GM21447 (cell line): ENCODE results near the gene UBL4B.

Source experiments
- ATAC-seq: cut with Tn5 transposase; IDR thresholded peaks from one replicate; pipeline ENCODE4 v1.9.1; 2021; ENCODE audit not compliant: unreplicated experiment

UBL4B gene

DNA sequence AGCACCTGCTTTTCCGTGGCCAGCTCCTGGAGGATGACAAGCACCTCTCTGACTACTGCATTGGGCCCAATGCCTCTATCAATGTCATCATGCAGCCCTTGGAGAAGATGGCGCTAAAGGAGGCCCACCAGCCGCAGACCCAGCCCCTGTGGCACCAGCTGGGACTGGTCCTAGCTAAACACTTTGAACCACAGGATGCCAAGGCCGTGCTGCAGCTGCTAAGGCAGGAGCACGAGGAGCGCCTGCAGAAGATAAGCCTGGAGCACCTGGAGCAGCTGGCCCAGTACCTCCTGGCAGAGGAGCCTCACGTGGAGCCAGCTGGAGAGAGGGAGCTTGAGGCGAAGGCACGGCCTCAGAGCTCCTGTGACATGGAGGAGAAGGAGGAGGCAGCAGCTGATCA, 413 bp downstream of the UBL4B start:
- no peak for ATAC-seq

DNA sequence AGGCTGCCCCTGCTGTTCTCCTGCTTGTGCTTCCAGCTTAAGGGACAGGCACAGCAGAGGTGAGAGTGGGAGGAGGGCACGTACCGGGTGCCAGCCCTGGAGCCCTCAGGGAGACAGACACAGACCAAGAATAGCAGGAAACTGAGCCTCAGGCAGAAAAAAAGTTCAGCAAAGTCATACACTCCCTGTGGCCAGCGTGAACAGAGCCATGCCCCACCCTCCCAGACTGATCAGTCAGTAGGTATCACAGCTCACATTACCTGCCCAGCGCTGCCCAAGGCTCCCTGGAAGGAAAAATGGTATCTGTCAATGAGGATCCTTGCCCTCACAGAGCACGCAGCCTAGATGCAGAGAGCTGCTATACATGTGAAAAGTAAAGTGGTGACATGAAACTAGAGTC, 1.3 kb downstream of the UBL4B start:
- ATAC-seq = no peak

DNA sequence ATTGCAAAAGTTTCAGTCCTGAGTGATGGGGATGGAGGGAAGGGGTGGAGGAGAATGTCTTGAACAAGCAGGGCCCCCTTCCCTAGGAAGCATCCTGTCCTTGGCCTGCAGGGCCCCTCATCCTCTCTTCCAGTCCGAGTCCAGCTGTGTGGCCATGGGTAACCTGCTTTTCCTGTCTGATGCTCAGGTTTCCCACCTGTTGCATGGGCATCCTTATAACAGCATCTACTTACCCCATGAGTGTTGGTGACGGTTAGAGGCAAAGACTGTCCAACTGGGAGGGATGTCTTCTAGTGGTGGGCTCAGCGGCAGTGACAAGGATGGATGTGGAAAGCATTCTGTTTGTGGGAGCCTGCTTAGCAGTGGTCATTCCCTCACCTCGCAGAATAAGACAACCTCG, 1.9 kb downstream of the UBL4B start:
- no peak for ATAC-seq

DNA sequence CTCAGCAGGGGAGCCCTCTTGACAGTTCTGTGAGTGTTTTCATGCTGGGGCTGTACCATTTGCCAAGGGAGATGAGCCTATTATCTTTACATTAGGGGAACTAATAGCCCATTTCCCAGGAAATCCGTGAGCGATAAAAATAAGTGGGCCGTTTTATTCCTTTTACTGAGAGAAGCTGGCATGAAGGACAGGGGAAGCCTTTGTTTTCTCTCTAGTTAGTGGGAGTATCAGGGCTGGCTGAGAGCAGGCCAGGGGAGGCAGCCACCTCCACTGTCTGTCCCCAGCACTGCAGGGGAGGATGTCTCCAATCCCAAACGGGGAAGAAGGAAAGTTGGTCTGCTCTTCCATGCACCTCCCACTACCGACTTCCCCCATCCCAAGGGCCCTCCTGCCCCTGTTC, 2.5 kb downstream of the UBL4B start:
- no peak for ATAC-seq

DNA sequence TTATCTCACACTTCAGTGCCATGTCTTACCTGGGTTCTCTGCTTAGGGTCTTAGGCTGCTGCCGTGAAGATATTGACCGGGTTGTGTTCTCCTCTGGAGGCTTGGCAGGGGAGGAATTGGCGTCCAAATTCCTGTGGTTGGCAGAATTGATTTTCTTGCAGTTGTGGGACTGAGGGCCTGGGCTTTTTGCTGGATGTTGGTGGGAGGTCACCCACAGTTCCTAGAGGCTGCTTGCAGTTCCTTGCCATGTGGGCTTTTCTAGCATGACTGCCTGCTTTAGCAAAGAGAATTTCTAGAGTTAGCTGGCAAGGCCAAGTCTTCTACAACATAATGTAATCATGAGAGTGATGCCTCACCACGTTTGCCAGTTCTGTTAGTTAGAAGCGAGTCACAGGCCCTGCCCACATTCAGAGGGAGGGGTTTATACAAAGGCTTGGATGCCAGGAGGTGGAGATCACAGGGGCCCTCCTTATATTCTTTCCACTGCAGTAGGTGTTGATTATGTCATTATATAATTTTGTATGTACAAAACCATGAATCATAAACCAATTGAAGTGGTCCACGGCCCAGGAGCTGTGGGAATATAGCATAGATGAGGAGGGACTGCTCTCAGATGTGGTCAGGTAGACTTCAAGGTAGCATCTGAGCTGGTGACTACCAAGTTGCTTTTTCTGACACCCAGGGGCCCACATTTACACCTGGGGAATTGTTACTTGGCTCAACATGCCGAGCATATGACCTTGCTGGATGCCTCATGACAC, 6.6 kb downstream of the UBL4B start:
- ATAC-seq = no peak

DNA sequence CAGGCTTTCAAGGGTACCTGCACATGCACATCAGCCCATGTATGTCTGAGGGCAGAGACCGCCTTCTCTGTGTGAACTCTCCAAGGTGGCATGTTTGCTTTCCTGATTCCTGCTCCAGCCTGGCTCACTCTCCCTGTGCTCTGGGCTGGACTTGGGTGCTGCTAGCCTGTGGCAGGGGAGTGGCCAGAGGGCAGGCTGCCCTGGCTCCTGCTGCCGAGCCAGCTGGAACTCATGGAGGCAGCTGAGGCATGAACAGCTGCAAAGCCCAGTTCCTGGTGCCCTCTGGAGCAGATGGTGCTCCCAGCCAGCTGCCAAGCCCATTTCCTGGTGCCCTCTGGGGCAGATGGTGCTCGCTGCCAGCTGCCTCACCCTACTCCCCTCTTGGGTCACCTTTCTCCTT, 7.6 kb downstream of the UBL4B start:
- ATAC-seq = no peak

DNA sequence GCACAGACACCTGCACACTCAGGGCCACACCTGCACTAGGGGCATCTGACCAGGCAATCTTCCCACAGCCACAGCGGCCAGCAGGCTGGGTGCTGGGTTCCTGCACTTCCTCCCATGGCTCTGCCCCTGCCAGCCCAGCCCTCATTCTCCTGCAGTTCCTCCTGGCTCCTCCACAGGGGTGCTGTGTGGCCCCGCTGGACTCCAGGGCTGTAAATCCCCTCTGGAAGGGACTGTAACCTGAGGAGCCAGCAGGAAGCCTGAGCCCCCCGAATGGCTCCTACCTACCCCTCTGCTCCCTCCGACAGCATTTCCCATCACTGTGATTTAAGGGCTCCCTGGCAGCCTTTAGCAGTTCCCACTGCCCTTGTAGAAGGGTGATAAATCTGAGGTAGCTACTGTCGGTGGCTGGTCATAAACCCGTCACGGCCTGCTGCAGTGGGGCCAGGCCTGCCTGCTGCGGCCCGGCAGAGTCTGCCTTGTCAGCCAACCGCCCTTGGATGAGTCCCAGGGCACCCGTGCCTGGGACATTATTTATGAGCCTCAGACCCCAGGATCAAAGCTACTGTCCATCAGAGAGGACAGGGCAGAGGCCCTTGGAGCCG, 8.8 kb downstream of the UBL4B start:
- ATAC-seq = no peak

DNA sequence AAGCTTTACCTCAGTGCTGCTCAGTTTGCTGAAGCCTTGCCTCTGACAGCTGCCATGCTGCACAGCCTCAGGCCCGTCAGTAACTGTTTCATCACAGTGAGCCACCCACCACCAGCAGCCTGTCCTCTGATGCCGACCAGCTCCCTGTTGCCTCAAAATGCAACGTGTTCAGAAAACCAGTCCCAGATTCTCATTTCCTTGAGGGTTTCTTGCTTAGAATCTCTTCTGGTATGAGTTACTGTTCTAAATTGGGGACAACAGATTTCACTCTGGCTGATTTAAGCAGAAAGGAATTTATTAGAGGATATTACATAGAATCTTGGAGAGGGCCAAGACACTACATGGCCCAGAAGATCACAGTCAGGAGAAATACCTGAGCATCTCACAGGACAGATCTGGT, 11.0 kb downstream of the UBL4B start:
- ATAC-seq = no peak

DNA sequence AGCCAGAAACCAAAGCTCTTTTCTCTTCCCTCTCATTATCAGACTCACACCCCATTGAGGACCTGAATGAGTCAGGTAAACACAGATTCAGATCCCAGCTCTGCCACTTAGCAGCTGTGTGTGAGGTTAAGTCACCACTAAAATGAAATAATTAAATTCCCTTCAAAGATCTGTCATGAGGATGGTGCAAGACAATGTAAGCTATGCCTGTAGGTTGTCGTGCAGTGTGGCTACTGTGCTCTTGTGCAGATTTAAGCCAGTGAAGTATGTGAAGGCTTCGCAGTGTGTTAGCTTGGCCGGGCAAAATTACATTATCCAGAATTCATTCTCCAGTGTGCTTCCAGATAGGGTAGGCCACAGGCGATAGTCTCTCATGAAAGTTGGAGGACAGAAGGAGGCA, 13.6 kb downstream of the UBL4B start:
- ATAC-seq = no peak

DNA sequence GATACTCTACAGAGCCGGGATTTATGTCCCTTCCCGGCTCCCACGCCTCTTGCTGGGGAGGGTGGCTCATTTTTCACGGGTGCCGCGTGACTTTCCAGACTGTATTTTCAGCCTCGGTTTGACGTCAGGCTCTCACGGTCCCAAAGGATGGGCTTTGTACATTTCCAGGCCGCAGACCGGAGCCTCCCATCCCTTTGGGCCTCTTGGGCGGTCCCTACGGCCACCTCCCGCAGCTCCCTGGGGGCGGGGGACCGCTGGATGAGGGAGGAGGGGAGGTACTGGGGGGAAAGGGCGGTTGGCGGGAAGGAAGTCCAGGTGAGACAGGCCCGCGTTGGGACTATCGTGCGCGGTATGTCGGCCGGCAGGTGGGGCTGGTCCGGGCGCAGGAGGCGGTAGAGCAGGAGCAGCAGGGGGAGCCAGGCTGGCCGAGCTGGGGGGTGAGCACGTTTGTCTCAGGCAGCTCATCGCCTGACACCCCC, 17.9 kb downstream of the UBL4B start:
- no peak for ATAC-seq

DNA sequence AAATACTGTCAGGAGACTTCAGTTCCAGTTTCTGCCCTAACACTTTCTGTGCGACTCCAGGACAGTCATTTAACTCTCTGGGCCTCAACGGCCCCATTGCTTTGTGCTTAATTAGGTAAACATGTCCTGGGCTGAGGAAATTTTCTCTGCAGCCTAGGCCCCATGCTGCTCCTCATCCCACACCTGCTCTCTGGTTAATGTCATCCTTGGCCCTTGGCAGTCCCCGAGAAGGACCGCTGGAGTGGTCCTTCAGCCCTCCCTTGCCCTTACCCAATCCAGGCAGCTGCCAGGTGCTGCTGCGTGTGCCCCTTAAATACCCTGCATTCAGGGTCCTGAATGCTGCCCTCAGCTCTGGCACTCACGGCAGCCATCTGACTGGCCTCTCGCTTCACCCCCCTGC, 18.7 kb downstream of the UBL4B start:
- ATAC-seq = no peak

DNA sequence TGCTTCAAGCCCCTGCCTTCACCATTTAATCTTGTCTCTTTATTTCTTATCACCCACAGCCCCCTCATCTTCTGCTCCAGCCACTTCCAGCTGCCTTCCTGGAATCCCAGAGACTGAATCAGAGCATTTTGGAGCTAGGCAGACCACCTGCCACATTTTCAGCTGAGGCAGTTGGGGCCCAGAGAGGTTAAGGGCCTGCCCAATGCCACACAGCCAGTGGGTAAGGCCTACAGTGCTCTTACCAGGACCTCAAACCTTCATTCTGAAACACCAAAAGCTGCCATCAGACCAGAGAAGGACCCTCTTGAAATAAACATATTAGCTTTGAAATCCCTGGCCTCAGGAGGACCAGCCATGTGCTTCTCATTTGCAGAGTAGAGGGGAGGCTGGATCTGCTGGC, 20.4 kb downstream of the UBL4B start:
- ATAC-seq = no peak

DNA sequence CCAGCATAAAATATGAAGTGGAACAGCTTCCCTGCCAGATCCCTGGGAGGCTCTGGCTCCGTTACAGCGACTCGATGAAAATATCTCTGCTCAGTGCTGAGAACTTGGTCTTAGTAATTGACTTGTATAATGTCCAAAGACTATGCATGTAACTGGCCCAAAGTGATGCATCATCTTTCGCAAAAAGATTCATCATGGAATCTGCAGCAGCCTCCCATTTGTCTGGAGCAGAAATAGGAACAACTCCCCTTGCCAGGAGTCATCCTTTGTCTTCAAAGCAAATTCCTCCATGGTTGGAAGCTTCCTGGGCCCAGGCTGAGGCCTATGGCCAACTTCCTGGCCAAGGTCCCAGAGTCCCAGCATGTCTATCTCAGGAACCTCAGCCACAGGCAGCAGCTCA, 21.2 kb downstream of the UBL4B start:
- ATAC-seq = no peak

DNA sequence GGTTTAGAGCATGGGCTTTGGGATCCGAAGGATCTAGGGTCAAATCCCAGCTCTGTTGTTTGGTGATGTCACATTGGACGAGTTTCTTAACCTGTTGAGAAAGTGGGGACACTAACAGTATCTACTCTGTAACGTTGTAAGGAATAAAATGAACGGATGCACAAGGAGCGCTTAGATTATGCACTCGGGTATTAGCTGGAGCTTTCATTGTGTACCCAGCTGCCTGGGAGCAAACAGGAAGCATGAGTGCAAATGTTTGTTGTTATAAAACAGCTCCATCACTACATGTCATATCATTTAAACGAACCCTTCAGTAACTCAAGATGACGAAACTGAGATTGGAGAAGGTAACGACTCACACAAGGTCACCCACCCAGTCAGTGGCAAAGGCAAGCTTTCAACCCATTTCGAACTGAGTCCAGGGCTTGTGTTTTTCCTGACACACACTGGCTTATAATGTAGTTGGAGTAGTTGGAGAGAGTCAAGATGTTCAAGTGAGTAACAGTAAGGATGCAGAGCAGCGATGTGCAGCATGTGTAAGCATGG, 21.9 kb downstream of the UBL4B start:
- ATAC-seq = no peak

DNA sequence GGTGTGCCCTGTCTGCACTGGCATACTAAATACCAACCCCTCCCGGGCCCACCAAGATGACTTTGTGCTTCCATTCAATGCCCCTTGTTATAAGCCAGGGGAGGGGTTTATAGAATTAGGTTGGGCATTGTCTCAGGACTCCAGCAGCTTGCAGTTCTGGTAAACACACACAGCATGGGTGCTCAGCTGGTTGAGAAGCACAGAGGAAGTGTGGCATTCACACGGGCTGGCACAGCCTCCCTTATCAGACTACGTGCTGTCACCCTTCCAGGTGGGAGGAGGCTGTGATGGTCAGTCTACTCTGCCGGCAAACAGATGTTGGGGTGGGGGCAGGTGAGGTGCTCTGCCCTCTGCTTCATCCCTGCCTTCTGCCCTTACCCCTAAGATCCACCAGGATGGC, 23.0 kb downstream of the UBL4B start:
- ATAC-seq = no peak

DNA sequence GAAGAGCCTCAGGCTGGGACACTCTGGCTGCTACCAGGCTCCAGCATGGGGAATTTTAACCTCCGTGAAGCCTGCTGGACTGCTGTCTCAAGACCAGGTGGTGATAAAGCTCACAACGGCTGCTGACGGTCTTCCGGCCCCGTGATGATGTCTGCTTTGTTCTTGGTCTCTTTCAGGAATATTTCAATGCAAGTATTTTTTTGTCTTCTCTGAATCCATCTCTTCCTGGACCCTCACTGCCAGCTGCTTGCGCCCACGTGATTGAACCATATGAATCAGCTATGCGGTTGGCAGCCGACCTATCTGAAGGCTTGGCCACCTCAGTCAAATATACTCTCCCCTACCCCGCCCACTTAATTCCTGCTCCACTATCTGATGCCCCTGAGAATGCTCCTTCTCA, 23.4 kb downstream of the UBL4B start:
- no peak for ATAC-seq

DNA sequence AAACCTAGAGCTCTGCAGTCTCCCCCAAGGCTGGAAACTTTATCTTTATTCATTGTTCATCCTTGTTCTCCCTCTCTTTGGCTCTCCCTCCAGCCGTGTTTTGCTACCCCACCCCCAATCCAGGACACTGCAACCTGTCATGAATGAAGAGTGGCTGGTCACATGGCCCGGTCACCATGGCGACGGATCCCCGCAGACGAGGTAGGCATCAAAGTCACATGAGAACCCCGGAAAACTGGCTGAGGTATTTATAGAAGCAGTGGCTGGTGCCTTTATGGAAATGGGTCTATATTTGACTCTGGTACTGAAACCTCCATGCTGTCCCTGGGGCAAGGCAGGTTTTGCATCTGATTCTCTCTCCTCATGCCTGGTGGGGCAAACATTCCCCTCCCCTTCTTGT, 24.7 kb downstream of the UBL4B start:
- ATAC-seq = no peak

DNA sequence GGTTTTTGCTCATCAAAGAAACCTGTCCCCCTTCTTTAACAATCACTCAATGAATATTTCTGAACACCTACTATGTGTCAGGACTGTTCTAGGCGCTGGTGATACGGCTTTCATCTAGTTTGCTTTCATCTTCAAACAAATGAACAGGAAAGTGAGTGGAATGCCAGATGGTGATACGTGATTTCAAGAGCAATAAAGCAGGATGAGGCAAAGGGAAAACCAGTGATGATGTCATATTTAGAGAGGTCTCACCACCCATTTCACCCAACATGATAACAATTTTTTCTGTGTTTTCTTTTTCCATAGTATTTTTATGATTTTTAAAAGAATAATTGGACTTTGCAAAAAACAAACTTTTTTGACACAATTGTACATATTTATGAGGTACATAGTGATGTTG, 26.7 kb downstream of the UBL4B start:
- no peak for ATAC-seq

DNA sequence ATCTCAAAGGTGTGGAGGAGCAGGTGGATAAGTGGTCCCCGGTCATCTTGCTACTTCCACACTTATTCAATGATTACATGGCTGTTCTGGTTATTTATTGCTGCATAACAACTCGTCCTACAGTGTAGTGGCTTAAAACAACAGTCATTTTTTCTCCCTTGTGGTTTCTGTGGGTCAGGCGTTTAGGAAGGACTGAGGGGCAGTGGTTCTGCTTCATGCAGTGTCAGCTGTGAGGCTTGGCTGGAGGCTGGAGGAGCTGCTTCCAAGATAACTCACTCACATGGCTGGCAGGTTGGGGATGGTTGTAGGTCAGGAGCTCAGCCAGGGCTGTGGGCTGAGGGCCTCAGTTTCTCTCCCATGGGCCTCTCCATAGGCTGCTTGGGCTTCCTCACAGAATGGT, 32.1 kb downstream of the UBL4B start:
- ATAC-seq = no peak

DNA sequence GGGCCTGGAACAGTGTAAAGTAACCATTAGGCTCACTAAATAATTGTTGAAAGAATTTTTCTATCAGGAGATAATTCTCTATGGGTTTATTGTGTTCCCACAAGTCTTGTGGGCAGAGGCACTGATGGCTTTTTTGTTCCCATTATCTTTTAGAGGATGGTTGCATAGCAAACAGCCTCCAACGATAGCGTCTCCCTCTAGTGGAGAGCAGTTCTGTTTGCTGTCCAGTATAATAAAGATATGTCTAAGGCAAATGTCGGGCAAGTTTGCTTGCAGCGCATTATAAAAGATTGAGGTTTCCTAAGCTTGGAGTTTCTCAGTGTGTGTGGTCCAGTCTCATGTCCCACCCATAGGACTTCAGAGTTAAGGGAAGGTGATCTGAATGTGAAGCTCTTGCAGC, 36.7 kb downstream of the UBL4B start:
- no peak for ATAC-seq

DNA sequence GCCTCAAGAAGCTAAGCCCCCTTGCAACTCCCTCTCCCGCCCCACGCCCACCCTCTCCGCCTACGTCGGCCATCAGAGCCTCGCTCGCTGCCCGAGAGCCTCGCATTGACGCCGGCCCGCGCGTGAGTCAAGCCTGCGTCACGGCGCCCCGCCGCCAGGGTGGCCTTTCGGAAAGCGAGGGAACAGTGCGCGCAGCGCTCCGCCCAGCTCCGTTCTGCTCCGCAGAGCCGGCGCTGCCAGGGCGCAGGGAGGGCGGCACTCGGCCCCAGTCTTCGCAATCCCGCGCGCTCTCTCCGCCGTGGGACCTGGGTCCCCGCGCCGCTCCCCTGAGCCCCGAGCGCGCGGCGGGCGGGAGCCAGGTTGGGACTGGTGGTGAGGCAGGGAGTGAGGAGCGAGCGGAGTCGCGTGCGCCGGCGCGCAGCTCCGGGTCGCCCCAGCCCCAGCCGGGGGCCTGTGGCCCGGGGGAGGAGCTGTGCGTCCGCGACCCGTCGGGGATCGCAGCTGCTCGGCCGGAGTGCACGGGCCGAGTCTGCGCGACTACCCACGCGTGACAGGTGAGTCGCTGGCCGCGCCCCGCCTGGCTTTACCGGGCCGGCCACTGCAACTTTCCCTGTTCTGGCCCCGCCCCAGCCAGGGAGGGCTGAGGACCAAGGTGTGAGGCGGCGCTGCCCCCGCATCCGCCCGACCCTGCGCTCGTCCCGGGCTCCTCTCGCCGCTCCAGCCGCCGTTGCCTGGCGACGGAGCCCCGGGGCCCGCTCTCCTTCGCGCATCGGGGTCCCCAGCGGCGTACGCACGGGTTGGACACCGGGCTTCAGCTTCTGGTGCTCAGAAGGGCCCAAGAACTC, 38.3 kb downstream of the UBL4B start, which contains the start of gene SLC6A17:
SLC6A17 (plus strand) TSS at position 165 of the 845 bp plus-strand sequence. CDS start 16,436 bp downstream, outside the sequence.
- ATAC-seq = no peak
